GM23338 (cell line): ENCODE data around the gene ASPG. TPM values are rescaled to one million over a fixed set of nuclear protein-coding genes. Genes with fewer than 3 reads are reported as not detected.

Experiments used
- ATAC-seq: fragments of 200-7000 bp; cut with Tn5 transposase; 3 replicates; pipeline ENCODE4 v1.9.1; 2020
- DNase-seq: peaks from one replicate; pipeline ENCODE4 v3.0.0-alpha.2; 2015; ENCODE audit warnings: low spot score
- H2AFZ ChIP-seq: fragments of 200-600 bp; sonication (generic); 2 replicates; pipeline ENCODE4 v1.8.0; 2016; ENCODE audit warnings: antibody characterized with exemption, mild to moderate bottlenecking, moderate library complexity
- H3F3A ChIP-seq: fragments of 200-600 bp; sonication (generic); replicated peaks from 2 replicates; pipeline ENCODE4 v1.8.0; 2017; ENCODE audit warnings: antibody characterized with exemption, mixed run types, low read depth
- H3K27ac ChIP-seq: fragments of 200-600 bp; sonication (generic); 2 replicates; pipeline ENCODE4 v1.6.1; 2016; ENCODE audit warnings: low read depth
- H3K27me3 ChIP-seq: fragments of 200-600 bp; sonication (generic); 2 replicates; pipeline ENCODE4 v1.8.0; 2016; ENCODE audit warnings: mild to moderate bottlenecking, mixed run types, moderate library complexity; ENCODE audit not compliant: insufficient read depth
- H3K36me3 ChIP-seq: fragments of 200-600 bp; sonication (generic); 2 replicates; pipeline ENCODE4 v1.8.0; 2016; ENCODE audit warnings: mild to moderate bottlenecking; ENCODE audit not compliant: insufficient read depth
- H3K4me1 ChIP-seq: fragments of 200-600 bp; sonication (generic); 2 replicates; pipeline ENCODE4 v1.8.0; 2016; ENCODE audit warnings: mild to moderate bottlenecking, moderate library complexity; ENCODE audit not compliant: insufficient read depth
- H3K4me2 ChIP-seq: fragments of 200-600 bp; sonication (generic); 2 replicates; pipeline ENCODE4 v1.7.1; 2017; ENCODE audit warnings: mixed run types
- H3K4me3 ChIP-seq: fragments of 200-600 bp; sonication (generic); 2 replicates; pipeline ENCODE4 v1.6.1; 2016; ENCODE audit warnings: mixed run types
- H3K79me2 ChIP-seq: fragments of 200-600 bp; sonication (generic); replicated peaks from 2 replicates; pipeline ENCODE4 v1.8.0; 2017; ENCODE audit warnings: mild to moderate bottlenecking; ENCODE audit not compliant: insufficient read depth
- H3K9me2 ChIP-seq: fragments of 200-600 bp; sonication (generic); 2 replicates; pipeline ENCODE4 v1.8.0; 2017; ENCODE audit not compliant: insufficient read depth
- H4K20me1 ChIP-seq: fragments of 200-600 bp; sonication (generic); replicated peaks from 2 replicates; pipeline ENCODE4 v1.8.0; 2017; ENCODE audit warnings: mild to moderate bottlenecking; ENCODE audit not compliant: insufficient read depth
- H3K27ac Mint-ChIP-seq: 2 replicates; pipeline ENCODE4 v1.8.0; 2020; ENCODE audit warnings: inconsistent platforms, mild to moderate bottlenecking, moderate library complexity, mixed read lengths
- H3K27me3 Mint-ChIP-seq: 3 replicates; pipeline ENCODE4 v1.8.0; 2022; ENCODE audit warnings: low read depth, mild to moderate bottlenecking, moderate library complexity, mixed read lengths, inconsistent platforms; ENCODE audit not compliant: insufficient read depth, poor library complexity
- H3K36me3 Mint-ChIP-seq: 3 replicates; pipeline ENCODE4 v1.8.0; 2021; ENCODE audit warnings: low read depth, mild to moderate bottlenecking, inconsistent platforms, moderate library complexity, mixed read lengths
- H3K4me1 Mint-ChIP-seq: 3 replicates; pipeline ENCODE4 v1.8.0; 2020; ENCODE audit warnings: mild to moderate bottlenecking, inconsistent platforms, mixed read lengths
- H3K4me3 Mint-ChIP-seq: 3 replicates; pipeline ENCODE4 v1.8.0; 2021; ENCODE audit warnings: moderate library complexity, mild to moderate bottlenecking, inconsistent platforms, mixed read lengths
- H3K9me3 Mint-ChIP-seq: 3 replicates; pipeline ENCODE4 v1.8.0; 2020; ENCODE audit warnings: moderate library complexity, mild to moderate bottlenecking, inconsistent platforms, mixed read lengths
- CREB1 ChIP-seq: fragments of 250-450 bp; sonication (Bioruptor Pico); IDR thresholded peaks from 2 replicates; pipeline ENCODE4 v1.5.0; 2020; ENCODE audit warnings: low read depth, mild to moderate bottlenecking, moderate library complexity
- CTCF ChIP-seq, 2 experiments: fragments of 200-600 bp in 1 of 2; sonication (generic) in 1 of 2; conservative IDR thresholded peaks; 2 replicates each; pipeline versions ENCODE4 v1.5.1 to v1.6.1; 2016 to 2017; ENCODE audit warnings: antibody characterized with exemption in 2 of 2, low read depth in 2 of 2, mild to moderate bottlenecking in 2 of 2, moderate library complexity in 1 of 2
- EZH2 ChIP-seq: fragments of 200-600 bp; sonication (generic); IDR thresholded peaks from one replicate; pipeline ENCODE4 v1.8.0; 2017; ENCODE audit warnings: antibody characterized with exemption, mild to moderate bottlenecking, low read depth; ENCODE audit not compliant: unreplicated experiment
- EZH2phosphoT487 ChIP-seq: fragments of 200-600 bp; sonication (generic); IDR thresholded peaks from one replicate; pipeline ENCODE4 v1.8.1; 2018; ENCODE audit warnings: antibody characterized with exemption; ENCODE audit not compliant: unreplicated experiment
- NANOG ChIP-seq: IDR thresholded peaks from 2 replicates; pipeline ENCODE4 v1.6.1; 2016; ENCODE audit warnings: antibody characterized with exemption, borderline replicate concordance
- POLR2AphosphoS5 ChIP-seq: IDR thresholded peaks from 2 replicates; pipeline ENCODE4 v1.6.1; 2016; ENCODE audit warnings: antibody characterized with exemption, low read depth
- ZNF114 ChIP-seq: fragments of 250-450 bp; sonication (Bioruptor Pico); IDR thresholded peaks from 2 replicates; pipeline ENCODE4 v1.5.0; 2020; ENCODE audit warnings: mild to moderate bottlenecking, moderate library complexity
- ZNF331 ChIP-seq: fragments of 250-450 bp; sonication (Bioruptor Pico); IDR thresholded peaks from 2 replicates; pipeline ENCODE4 v1.5.0; 2020; ENCODE audit warnings: low read depth, mild to moderate bottlenecking, moderate library complexity
- ZNF462 ChIP-seq: fragments of 250-450 bp; sonication (Bioruptor Pico); IDR thresholded peaks from 2 replicates; pipeline ENCODE4 v1.5.0; 2020; ENCODE audit warnings: mild to moderate bottlenecking, moderate library complexity
- polyA plus RNA-seq: library from polyadenylated mRNA; unstranded; fragments of >200 nt; fragmentation: Nextera tagmentation; extraction: Ambion mirVana; gene quantifications from 2 replicates; pipeline ENCODE4 v1.2.1, GENCODE V29; 2016
- total RNA-seq: library from RNA; depleted of rRNA; stranded (reverse); fragments of >200 nt; shearing (Covaris generic); gene quantifications from 2 replicates; pipeline ENCODE4 v1.2.3, GENCODE V29; 2014

Gene ASPG
- total and polyA plus RNA-seq, 2 experiments from 2014 or later: 0.61 to 6.2 TPM

DNA sequence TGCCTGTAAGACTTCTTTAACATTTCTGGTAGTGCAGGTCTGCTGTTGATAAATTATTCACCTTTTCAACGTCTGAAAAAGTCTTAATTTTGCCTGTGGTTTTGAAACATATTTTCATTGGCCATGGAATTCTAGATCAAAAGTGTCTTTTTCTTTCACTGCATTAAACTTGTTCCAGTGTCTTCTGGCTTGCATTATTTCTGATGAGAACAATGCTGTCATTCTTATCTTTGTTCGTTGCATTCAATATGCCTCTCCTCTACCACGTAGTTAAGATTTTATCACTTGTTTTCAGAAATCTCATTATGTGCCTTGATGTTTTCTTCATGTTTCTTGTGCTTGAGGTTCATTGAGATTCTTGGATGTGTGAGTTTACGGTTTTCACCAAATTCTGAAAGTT lies 39.5 kb downstream of the ASPG start (continued):
- TF ChIP-seq EZH2phosphoT487 (no peak), ZNF114 (CRISPR knock-in tag) (no peak), NANOG (no peak)

- Mint-ChIP-seq H3K36me3 (peaks cover 9% of the 10 kb centered on the region), H3K9me3 (peaks cover 56% of the 10 kb centered on the region), H3K4me3 (no peak overlapping the region), H3K27ac (no peak overlapping the region), H3K27me3 (peaks cover 8% of the 10 kb centered on the region), H3K4me1 (peaks cover 6% of the 10 kb centered on the region; the same call in 1 of the 3 replicates)
- Histone ChIP-seq H3K4me1 (no peaks in the 10 kb centered on the region), H3K9me2 (no peaks in the 10 kb centered on the region), H3K27ac (no peak overlapping the region), H3K4me2 (no peak overlapping the region), H3F3A (no peaks in the 10 kb centered on the region), H2AFZ (no peak overlapping the region), H3K27me3 (no peaks in the 10 kb centered on the region), H3K36me3 (no peaks in the 10 kb centered on the region), H3K79me2 (no peaks in the 10 kb centered on the region), H4K20me1 (no peaks in the 10 kb centered on the region), H3K4me3 (no peak overlapping the region)
- DNase-seq (no peak), ATAC-seq (no peak)
- TF ChIP-seq ZNF462 (no peak), ZNF331 (CRISPR knock-in tag) (no peak), EZH2 (no peak), CTCF (conservative IDR thresholded peaks at IDR 0.05; ENCODE audit: low read depth in 2 of 2) (no peak), NANOG (no peak), CREB1 (CRISPR knock-in tag) (no peak), POLR2AphosphoS5 (no peak)
Measured at GRCh38 chr14:104126753-104127152, 41.3 kb downstream of the ASPG start.
